G401 (cell line): ENCODE results near the gene THADA. TPM values are rescaled to one million over a fixed set of nuclear protein-coding genes. Genes with fewer than 3 reads are reported as not detected.

Experiments
- DNase-seq: peaks from one replicate; pipeline ENCODE4 v3.0.0-alpha.2; 2015; ENCODE audit warnings: low spot score
- in situ Hi-C: cut with HindIII; loops from 2 replicates; pipeline ENCODE4 v1.10.0; 2016; ENCODE audit warnings: low sequenced_read_pairs, mixed read lengths
- total RNA-seq: library from RNA; depleted of rRNA; stranded (reverse); fragments of >200 nt; shearing (Covaris generic); gene quantifications from 2 replicates; pipeline ENCODE4 v1.2.3, GENCODE V29; 2014

Gene THADA
- total RNA-seq, 1 experiment from 2014 or later: 35.9 TPM

GRCh38 chr2:43480874-43481273 lies 115.0 kb downstream of the THADA start:
- in situ Hi-C loops: no loop called here
- no peak for DNase-seq

- no peak for DNase-seq
- in situ Hi-C loops: no loop called here
Observed at GRCh38 chr2:43478412-43479086, 117.3 kb downstream of the THADA start.

- DNase-seq: no peak
- in situ Hi-C loops: no loop called here
Observed at GRCh38 chr2:43475922-43476321, 119.9 kb downstream of the THADA start.

GRCh38 chr2:43475137-43475846 lies 120.5 kb downstream of the THADA start:
- in situ Hi-C loops: no loop called here
- no peak for DNase-seq

- DNase-seq: no peak
- in situ Hi-C loops: no loop called here
Observed at GRCh38 chr2:43474273-43474672, 121.6 kb downstream of the THADA start.

GRCh38 chr2:43473767-43474166 lies 122.1 kb downstream of the THADA start:
- DNase-seq: no peak
- in situ Hi-C loops: no loop called here

GRCh38 chr2:43472527-43473194 lies 123.2 kb downstream of the THADA start:
- DNase-seq: no peak
- in situ Hi-C loops: no loop called here

- in situ Hi-C loops: no loop called here
Observed at GRCh38 chr2:43469713-43470112, 126.1 kb downstream of the THADA start.

GRCh38 chr2:43469094-43469493 lies 126.7 kb downstream of the THADA start:
- DNase-seq: no peak
- in situ Hi-C loops: no loop called here

More at GRCh38 chr2:43469713-43470112, 126.1 kb downstream of the THADA start:
- DNase-seq: no peak

- in situ Hi-C loops: no loop called here
- no peak for DNase-seq
Observed at GRCh38 chr2:43467891-43468290, 127.9 kb downstream of the THADA start.

GRCh38 chr2:43465234-43465633 lies 130.6 kb downstream of the THADA start:
- DNase-seq: no peak
- in situ Hi-C loops: no loop called here

- in situ Hi-C loops: no loop called here
Observed at GRCh38 chr2:43464590-43464989, 131.2 kb downstream of the THADA start.

GRCh38 chr2:43462866-43463641 lies 132.8 kb downstream of the THADA start:
- in situ Hi-C loops: no loop called here
- no peak for DNase-seq

More at GRCh38 chr2:43464590-43464989, 131.2 kb downstream of the THADA start:
- DNase-seq: no peak

- DNase-seq: no peak
- in situ Hi-C loops: no loop called here
Observed at GRCh38 chr2:43461453-43462073, 134.3 kb downstream of the THADA start.

- DNase-seq: no peak
- in situ Hi-C loops: no loop called here
Observed at GRCh38 chr2:43460611-43461365, 135.1 kb downstream of the THADA start.

GRCh38 chr2:43460174-43460546 lies 135.7 kb downstream of the THADA start:
- in situ Hi-C loops: no loop called here
- no peak for DNase-seq

- in situ Hi-C loops: no loop called here
- no peak for DNase-seq
Observed at GRCh38 chr2:43459446-43460173, 136.2 kb downstream of the THADA start.
